Activated naive CD8-positive, alpha-beta T cell treated with anti-CD3 and anti-CD28 coated beads for 36 hours (primary cell): Measurements from ENCODE around the gene FAM199X. TPM values are rescaled to one million over a fixed set of nuclear protein-coding genes. Genes with fewer than 3 reads are reported as not detected.

Experiments
- total RNA-seq, 2 experiments: library from RNA; stranded (reverse); gene quantifications; one replicate each; pipeline ENCODE4 v1.2.3, GENCODE V29; 2021

The FAM199X gene
- total RNA-seq, 2 experiments from 2014 or later: 7.8 to 8.1 TPM

Other genes starting within 250 kb of the FAM199X start
- 1 to 10 TPM; 7.3 to 8.0 TPM for gene TMSB15B, start 203.8 kb upstream of the FAM199X start, total RNA-seq
- gene H2BW1, start 152.7 kb upstream of the FAM199X start, total RNA-seq: not detected
- gene H2BW2, start 126.5 kb upstream of the FAM199X start, total RNA-seq: not detected
- 1 to 10 TPM; 2.2 to 2.5 TPM for gene TMSB15C, start 90.2 kb upstream of the FAM199X start, total RNA-seq
- gene ZCCHC18, start 53.9 kb upstream of the FAM199X start, total RNA-seq: 1 to 10 TPM; 5.5 to 5.8 TPM
- gene SLC25A53, start 9.4 kb upstream of the FAM199X start, total RNA-seq: 1 to 10 TPM; 5.2 to 5.8 TPM
- not detected for gene ESX1, start 88.5 kb downstream of the FAM199X start, total RNA-seq